GM20000 (cell line): ENCODE measurements around the gene CETN1.

Source experiments
- DNase-seq: peaks from one replicate; pipeline ENCODE4 v3.0.0; 2012; ENCODE audit warnings: low spot score
- CTCF ChIP-seq: IDR thresholded peaks from 2 replicates; pipeline ENCODE4 v1.5.1; 2012; ENCODE audit warnings: mild to moderate bottlenecking, control low read depth; ENCODE audit errors: extremely low read depth, missing control alignments

Gene CETN1

DNA sequence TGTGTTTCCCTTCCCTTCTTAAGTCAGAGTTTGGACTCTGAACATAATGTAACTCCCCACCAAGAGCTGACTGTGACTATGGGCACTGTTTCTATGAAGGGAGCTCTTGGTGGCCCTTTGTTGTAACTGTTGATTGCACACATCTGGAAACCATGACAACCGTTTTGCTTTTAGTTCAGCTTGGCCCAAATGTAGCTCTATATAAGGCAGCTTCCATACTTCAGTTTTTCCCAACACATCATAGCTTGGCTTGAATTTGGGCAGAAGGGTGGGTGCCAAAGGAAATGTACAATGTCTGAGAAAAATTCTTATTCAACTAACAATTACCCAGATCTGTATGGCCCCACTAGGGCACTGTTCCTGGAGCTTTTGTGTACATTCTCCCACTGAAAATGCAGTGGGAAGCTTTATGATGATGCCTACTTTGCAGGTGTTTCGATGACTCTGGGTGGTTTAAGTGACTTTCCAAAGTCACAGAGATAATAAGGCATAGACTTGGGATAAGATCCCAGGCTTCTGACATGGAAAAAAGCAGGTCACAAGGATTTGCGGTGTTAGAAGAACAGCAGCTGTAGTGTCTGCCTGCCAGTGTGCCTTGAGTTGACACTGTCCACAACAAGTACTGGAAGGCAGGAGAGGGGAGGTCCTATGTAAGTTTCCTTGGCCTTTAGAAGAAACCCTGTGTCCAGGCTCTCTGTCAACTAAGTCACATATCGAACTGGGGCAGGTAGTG, 2.4 kb upstream of the CETN1 start:
- DNase-seq: no peak
- no peak for TF ChIP-seq CTCF

- TF ChIP-seq CTCF: no peak
- DNase-seq: no peak
These were observed 942 bp upstream of the CETN1 start for GRCh38 chr18:579238-579637.

DNA sequence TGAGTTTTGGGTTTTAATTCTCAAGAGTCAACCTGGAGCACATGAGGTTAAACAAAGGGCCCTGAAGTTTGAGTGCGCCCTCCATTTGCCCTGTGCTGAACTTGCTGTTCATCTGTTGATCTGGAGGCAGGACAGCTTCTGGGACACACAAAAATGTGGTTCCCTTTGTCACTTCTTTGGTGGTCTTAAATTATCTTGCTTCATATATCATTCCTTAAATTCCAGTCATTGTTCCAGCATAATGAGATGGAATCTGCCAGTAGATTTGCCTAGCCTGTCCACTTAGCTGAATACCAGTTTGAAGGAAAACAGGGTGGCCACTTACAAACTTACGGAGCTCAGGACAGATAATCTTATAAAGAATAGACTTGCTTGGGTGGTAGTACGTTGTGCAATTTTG, 916 bp downstream of the CETN1 start:
- DNase-seq: no peak
- no peak for TF ChIP-seq CTCF

- no peak for TF ChIP-seq CTCF
- DNase-seq: no peak
These were observed 2.3 kb downstream of the CETN1 start for GRCh38 chr18:582465-582864.

GRCh38 chr18:595068-595467, 14.9 kb downstream of the CETN1 start:
- no peak for TF ChIP-seq CTCF
- DNase-seq: no peak

- no peak for TF ChIP-seq CTCF
- no peak for DNase-seq
These were observed 15.4 kb downstream of the CETN1 start for GRCh38 chr18:595571-595970.

DNA sequence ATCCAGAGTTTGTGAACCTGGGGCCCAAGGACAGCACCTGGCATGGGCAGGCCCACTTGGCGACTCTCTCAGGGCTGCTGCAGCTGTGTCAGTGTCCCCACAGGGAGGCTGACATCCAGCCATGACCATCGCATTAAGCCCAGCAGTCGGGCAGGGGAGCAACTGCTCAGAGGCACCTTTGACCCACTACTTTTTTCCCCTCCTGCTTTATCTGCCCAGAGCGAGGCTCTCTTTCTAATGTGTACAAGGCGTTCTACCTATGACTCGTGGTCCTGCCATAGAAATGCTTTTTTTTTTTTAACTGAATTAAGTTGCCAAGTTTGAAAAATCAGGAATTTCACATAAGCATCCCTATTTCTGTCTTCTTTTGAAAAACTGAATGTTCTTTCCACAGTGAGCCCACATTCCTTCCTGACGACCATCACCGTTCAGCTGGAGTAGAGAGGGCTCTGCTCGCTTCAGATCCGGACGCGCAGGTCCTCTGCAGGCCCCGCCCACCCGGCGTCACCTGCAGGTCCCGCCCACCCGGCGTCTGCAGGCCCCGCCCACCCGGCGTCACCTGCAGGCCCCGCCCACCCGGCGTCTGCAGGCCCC, 16.2 kb downstream of the CETN1 start:
- TF ChIP-seq CTCF: no peak
- peak; percentile 75 for DNase-seq
